Esophagus squamous epithelium (tissue), 4 donors: ENCODE data around the gene CYP3A5.

Experiments
- CTCF ChIP-seq, 6 experiments: fragments of 450-650 bp in 4 of 6; fragments of 200-600 bp in 2 of 6; sonication (generic) in 2 of 6; IDR thresholded peaks; one replicate each; pipeline ENCODE4 v1.5.1; 2016 to 2019; ENCODE audit warnings: antibody characterized with exemption in 6 of 6, mild to moderate bottlenecking in 4 of 6, moderate library complexity in 4 of 6
- POLR2A ChIP-seq, 4 donors: fragments of 450-650 bp; IDR thresholded peaks; one replicate each; pipeline ENCODE4 v1.6.1; 2017; ENCODE audit warnings: antibody characterized with exemption in 4 of 4, mild to moderate bottlenecking in 4 of 4, moderate library complexity in 3 of 4

DNA sequence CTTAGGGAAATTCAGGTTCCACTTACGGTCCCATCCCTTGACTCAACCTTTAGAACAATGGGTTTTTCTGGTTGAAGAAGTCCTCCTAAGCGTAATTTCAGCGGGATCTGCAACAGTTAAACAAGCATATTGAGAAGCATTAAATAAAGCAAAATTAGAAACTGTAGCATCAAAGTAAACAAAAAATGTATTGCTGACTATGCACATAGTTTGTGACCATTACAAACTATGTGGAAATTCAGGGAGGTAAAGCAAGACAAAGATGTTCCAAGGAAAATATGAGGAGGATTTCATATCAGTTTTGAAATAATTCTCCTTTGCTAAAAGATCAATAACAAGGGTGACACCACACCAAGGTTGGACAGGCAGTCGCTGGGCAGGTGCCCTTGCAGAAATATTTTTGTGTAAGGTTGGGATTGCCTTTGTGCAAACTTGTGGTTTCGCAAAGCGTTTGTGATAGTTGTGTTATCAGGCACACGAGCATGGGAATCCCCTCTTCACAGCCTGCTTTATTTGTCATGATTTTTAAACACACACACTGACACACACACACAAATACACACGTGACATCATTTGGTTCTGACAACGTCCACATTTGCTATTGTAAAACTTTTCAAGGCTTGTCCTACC is 5.4 kb upstream of the CYP3A5 start:
- no peak for TF ChIP-seq POLR2A (IDR thresholded peaks at IDR 0.05)
- TF ChIP-seq CTCF (IDR thresholded peaks at IDR 0.05) = no peak
